ENCODE data around the gene ATP6V1G2. TPM values are rescaled to one million over a fixed set of nuclear protein-coding genes. Genes with fewer than 3 reads are reported as not detected.

ATP6V1G2 gene
- polyA plus RNA-seq, 1 donor (not counting 4 experiments of a cell fraction or from before 2014, with no cell fraction given), result 1.3 TPM

GRCh38 chr6:31558318-31558625 is 11.9 kb upstream of the ATP6V1G2 start:
- Histone ChIP-seq H3K9ac (ENCODE audit: control insufficient read depth, extremely low read depth, insufficient read depth, low read length) (no peak overlapping the region), H3K79me2 (ENCODE audit: control insufficient read depth, insufficient read depth, low read length) (no peaks in the 10 kb centered on the region), H3K9me1 (ENCODE audit: control insufficient read depth, extremely low read depth, insufficient read depth, low read length) (no peaks in the 10 kb centered on the region), H3K4me3 (ENCODE audit: control insufficient read depth in 2 of 3, extremely low read depth in 1 of 3, insufficient read depth in 2 of 3, low read depth in 1 of 3, low read length in 3 of 3) (no peak overlapping the region), H3K4me1 (ENCODE audit: control insufficient read depth, extremely low read depth, insufficient read depth, low read length) (peaks cover 12% of the 10 kb centered on the region), H3K27ac (ENCODE audit: control insufficient read depth, insufficient read depth, low read length) (no peak overlapping the region), H3K27me3 (ENCODE audit: control insufficient read depth, extremely low read depth, insufficient read depth, low read length) (no peaks in the 10 kb centered on the region), H3K9me3 (ENCODE audit: control insufficient read depth, low read depth, low read length) (no peaks in the 10 kb centered on the region), H2AFZ (ENCODE audit: control insufficient read depth, low read length) (no peak overlapping the region), H3K36me3 (ENCODE audit: control insufficient read depth in 2 of 2, extremely low read depth in 1 of 2, insufficient read depth in 2 of 2, low read length in 2 of 2) (peaks cover 10 to 17% of the 10 kb centered on the region in 2 experiments), H3K4me2 (ENCODE audit: control insufficient read depth, extremely low read depth, insufficient read depth, low read depth, low read length) (no peak overlapping the region), H4K20me1 (ENCODE audit: control insufficient read depth, extremely low read depth, insufficient read depth, low read length) (no peaks in the 10 kb centered on the region)
- FAIRE-seq, result no peak
- no peak for DNase-seq (ENCODE audit: low read depth, low spot score)
- dilution Hi-C loops (cut with MboI; ENCODE audit: extremely low pct_ligation_motif_present, low sequenced_read_pairs), result no loop called here
- TF ChIP-seq EZH2 (IDR thresholded peaks at IDR 0.05; ENCODE audit: low read length), result no peak
- TF ChIP-seq, protein P1, sequence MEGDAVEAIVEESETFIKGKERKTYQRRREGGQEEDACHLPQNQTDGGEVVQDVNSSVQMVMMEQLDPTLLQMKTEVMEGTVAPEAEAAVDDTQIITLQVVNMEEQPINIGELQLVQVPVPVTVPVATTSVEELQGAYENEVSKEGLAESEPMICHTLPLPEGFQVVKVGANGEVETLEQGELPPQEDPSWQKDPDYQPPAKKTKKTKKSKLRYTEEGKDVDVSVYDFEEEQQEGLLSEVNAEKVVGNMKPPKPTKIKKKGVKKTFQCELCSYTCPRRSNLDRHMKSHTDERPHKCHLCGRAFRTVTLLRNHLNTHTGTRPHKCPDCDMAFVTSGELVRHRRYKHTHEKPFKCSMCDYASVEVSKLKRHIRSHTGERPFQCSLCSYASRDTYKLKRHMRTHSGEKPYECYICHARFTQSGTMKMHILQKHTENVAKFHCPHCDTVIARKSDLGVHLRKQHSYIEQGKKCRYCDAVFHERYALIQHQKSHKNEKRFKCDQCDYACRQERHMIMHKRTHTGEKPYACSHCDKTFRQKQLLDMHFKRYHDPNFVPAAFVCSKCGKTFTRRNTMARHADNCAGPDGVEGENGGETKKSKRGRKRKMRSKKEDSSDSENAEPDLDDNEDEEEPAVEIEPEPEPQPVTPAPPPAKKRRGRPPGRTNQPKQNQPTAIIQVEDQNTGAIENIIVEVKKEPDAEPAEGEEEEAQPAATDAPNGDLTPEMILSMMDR (optimal IDR thresholded peaks at IDR 0.05 in 1 of 3, IDR thresholded peaks at IDR 0.05 in 1 of 3, conservative IDR thresholded peaks at IDR 0.05 in 1 of 3; ENCODE audit: extremely low read depth in 1 of 3, insufficient read depth in 2 of 3, low read length in 3 of 3), result no peak

GRCh38 chr6:31557443-31558317 is 11.3 kb upstream of the ATP6V1G2 start:
- no peak overlapping the region for H3K4me2 ChIP-seq (ENCODE audit: control insufficient read depth, extremely low read depth, insufficient read depth, low read depth, low read length)
- H3K9me1 ChIP-seq (ENCODE audit: control insufficient read depth, extremely low read depth, insufficient read depth, low read length), result no peaks in the 10 kb centered on the region
- H3K27ac ChIP-seq (ENCODE audit: control insufficient read depth, insufficient read depth, low read length), result no peak overlapping the region
- no peak overlapping the region for H2AFZ ChIP-seq (ENCODE audit: control insufficient read depth, low read length)
- H3K4me1 ChIP-seq (ENCODE audit: control insufficient read depth, extremely low read depth, insufficient read depth, low read length), result peaks cover 12% of the 10 kb centered on the region
- H3K79me2 ChIP-seq (ENCODE audit: control insufficient read depth, insufficient read depth, low read length), result no peaks in the 10 kb centered on the region
- H3K9me3 ChIP-seq (ENCODE audit: control insufficient read depth, low read depth, low read length), result no peaks in the 10 kb centered on the region
- no peaks in the 10 kb centered on the region for H4K20me1 ChIP-seq (ENCODE audit: control insufficient read depth, extremely low read depth, insufficient read depth, low read length)
- H3K36me3 ChIP-seq (ENCODE audit: control insufficient read depth in 2 of 2, extremely low read depth in 1 of 2, insufficient read depth in 2 of 2, low read length in 2 of 2), result peaks cover 10 to 17% of the 10 kb centered on the region in 2 experiments
- no peaks in the 10 kb centered on the region for H3K27me3 ChIP-seq (ENCODE audit: control insufficient read depth, extremely low read depth, insufficient read depth, low read length)
- DNase-seq (ENCODE audit: low read depth, low spot score), result no peak
- no peak for TF ChIP-seq EZH2 (IDR thresholded peaks at IDR 0.05; ENCODE audit: low read length)
- TF ChIP-seq, protein P1 (optimal IDR thresholded peaks at IDR 0.05 in 1 of 3, IDR thresholded peaks at IDR 0.05 in 1 of 3, conservative IDR thresholded peaks at IDR 0.05 in 1 of 3; ENCODE audit: extremely low read depth in 1 of 3, insufficient read depth in 2 of 3, low read length in 3 of 3), result no peak
- no peak overlapping the region for H3K9ac ChIP-seq (ENCODE audit: control insufficient read depth, extremely low read depth, insufficient read depth, low read length)
- FAIRE-seq, result no peak
- no peak overlapping the region for H3K4me3 ChIP-seq (ENCODE audit: control insufficient read depth in 2 of 3, extremely low read depth in 1 of 3, insufficient read depth in 2 of 3, low read depth in 1 of 3, low read length in 3 of 3)
- dilution Hi-C loops (cut with MboI; ENCODE audit: extremely low pct_ligation_motif_present, low sequenced_read_pairs), result no loop called here
